ENCODE data around the gene PANK4. TPM values are rescaled to one million over a fixed set of nuclear protein-coding genes. Genes with fewer than 3 reads are reported as not detected.

PANK4 gene
- total RNA-seq, 3 donors from 2014 or later, result 16.5 to 32.8 (median 31.3) TPM

DNA sequence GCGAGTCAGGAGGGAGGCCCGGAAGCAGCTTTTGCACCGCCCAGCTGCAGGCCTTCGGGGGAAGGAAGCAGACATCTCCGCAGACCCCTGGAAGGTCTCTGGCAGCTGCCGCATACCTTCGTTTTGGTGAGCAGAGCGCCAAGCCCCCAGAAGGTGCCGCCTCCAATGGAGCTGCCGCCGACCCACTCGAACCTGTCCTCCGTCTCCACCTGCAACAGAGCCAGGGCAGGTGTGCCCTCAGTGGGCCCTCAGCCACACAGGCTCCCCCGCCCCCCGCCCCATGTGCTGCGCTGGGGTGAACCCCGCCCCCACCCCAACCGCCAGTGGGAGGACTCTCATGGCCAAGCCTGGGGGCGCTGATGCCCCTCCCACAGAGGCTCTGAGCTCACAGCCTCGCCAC lies 6.2 kb downstream of the PANK4 start:
- H3K9me3 ChIP-seq, result no peaks in the 10 kb centered on the region
- H3K4me1 ChIP-seq, result peaks cover 2 to 5% of the 10 kb centered on the region in 2 donors
- H3K27me3 ChIP-seq, result no peaks in the 10 kb centered on the region
- TF ChIP-seq POLR2AphosphoS5 (IDR thresholded peaks at IDR 0.05) (no peak), POLR2A (IDR thresholded peaks at IDR 0.05) (no peak), CTCF (IDR thresholded peaks at IDR 0.05) (no peak)
- intact Hi-C loops (cut with DNase I; ENCODE audit: low total_unique reads), result no loop called here
- no peak overlapping the region for H3K4me3 ChIP-seq
- H3K36me3 ChIP-seq, result peaks cover 13% of the 10 kb centered on the region
- no peak overlapping the region for H3K27ac ChIP-seq
- no peak for DNase-seq (ENCODE audit: low spot score in 2 of 2)

DNA sequence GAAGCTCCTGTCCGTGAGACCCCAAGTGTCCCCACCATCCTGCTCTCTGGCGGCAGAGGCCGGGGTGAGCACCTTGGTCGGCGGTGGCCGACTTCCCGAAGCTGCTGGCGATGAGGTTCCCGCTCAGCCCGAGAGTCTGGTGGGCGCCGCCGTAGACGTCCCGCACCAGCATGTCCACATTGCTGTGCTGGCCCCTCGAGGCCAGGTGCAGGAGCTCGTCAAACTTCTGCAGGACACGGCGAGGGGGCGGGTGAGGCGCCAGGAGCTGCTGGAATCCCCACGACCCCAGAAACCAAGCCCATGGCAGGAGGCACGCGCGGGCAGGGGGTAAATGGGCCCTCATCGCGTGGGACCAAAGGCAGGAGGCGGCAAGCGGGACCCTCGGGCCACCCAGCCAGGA lies 6.7 kb downstream of the PANK4 start:
- TF ChIP-seq POLR2AphosphoS5 (IDR thresholded peaks at IDR 0.05), result no peak
- no peak for TF ChIP-seq CTCF (IDR thresholded peaks at IDR 0.05)
- TF ChIP-seq POLR2A (IDR thresholded peaks at IDR 0.05), result no peak
- Histone ChIP-seq H3K4me1 (no peaks in the 10 kb centered on the region), H3K27ac (no peak overlapping the region), H3K36me3 (peaks cover 13% of the 10 kb centered on the region), H3K4me3 (no peak overlapping the region), H3K9me3 (no peaks in the 10 kb centered on the region), H3K27me3 (no peaks in the 10 kb centered on the region)
- DNase-seq (ENCODE audit: low spot score in 2 of 2), result no peak
- intact Hi-C loops (cut with DNase I; ENCODE audit: low total_unique reads), result no loop called here

DNA sequence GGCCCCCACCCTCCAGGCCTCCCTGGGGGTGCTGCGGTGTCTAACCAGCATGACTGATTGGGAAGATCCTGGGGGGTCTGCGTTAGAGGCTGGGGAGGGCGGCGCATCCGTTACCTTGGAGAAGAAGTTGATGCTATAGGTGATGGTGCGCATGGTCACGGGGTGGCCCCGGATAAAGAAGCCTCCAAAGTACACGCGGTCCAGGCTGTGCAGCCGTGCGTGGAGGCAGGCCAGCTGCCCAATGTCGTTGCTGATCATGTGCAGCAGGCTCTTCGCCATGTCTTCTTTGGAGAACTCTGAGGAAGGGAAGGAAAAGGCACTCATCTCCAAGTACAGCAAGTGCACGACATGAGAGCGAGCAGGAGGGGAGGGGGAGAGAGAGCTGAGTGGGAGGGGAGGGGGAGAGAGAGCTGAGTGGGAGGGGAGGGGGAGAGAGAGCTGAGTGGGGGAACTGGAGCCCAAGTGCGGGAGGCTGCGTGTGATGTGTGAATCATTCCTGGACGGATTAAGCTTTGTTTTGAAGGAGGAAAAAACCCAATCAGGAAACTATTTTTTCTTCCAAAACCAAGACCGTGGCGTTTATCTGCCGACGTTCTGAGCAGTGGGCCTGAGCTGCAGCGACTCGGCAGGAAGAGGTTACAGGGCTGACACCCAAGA lies 7.2 kb downstream of the PANK4 start:
- H3K36me3 ChIP-seq, result peaks cover 13% of the 10 kb centered on the region
- H3K4me1 ChIP-seq, result no peaks in the 10 kb centered on the region
- no peak overlapping the region for H3K4me3 ChIP-seq
- no peak overlapping the region for H3K27ac ChIP-seq
- intact Hi-C loops (cut with DNase I; ENCODE audit: low total_unique reads), result no loop called here
- no peak for TF ChIP-seq CTCF (IDR thresholded peaks at IDR 0.05)
- no peak for TF ChIP-seq POLR2AphosphoS5 (IDR thresholded peaks at IDR 0.05)
- no peak for TF ChIP-seq POLR2A (IDR thresholded peaks at IDR 0.05)
- H3K9me3 ChIP-seq, result no peaks in the 10 kb centered on the region
- DNase-seq (ENCODE audit: low spot score in 2 of 2), result no peak
- no peaks in the 10 kb centered on the region for H3K27me3 ChIP-seq

DNA sequence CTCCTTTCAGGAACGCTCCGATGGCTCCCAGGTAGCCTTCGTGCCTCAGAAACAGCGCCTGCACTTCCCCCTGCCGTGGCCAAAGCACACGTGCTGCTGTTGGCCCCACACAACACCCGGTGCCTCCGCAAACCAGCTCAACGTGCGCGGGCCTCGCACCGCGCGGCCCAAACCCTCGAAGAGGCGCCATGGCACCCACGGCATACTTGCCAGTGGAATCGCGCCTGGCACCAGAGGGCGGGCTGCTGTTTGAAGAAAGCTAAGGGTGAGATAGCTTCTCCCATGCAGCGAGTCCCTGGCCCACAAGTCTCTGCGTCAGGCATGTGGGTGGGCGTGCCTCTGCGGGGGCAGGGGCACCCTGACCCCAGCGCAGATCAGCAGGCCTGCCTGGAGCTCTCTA lies 7.9 kb downstream of the PANK4 start:
- Histone ChIP-seq H3K36me3 (peaks cover 20% of the 10 kb centered on the region), H3K27me3 (no peaks in the 10 kb centered on the region), H3K27ac (no peak overlapping the region), H3K9me3 (no peaks in the 10 kb centered on the region), H3K4me1 (no peaks in the 10 kb centered on the region), H3K4me3 (no peak overlapping the region)
- intact Hi-C loops (cut with DNase I; ENCODE audit: low total_unique reads), result no loop called here
- no peak for DNase-seq (ENCODE audit: low spot score in 2 of 2)
- TF ChIP-seq CTCF (IDR thresholded peaks at IDR 0.05) (no peak), POLR2AphosphoS5 (IDR thresholded peaks at IDR 0.05) (no peak), POLR2A (IDR thresholded peaks at IDR 0.05) (no peak)

- Histone ChIP-seq H3K9me3 (no peaks in the 10 kb centered on the region), H3K27ac (no peak overlapping the region), H3K4me3 (no peak overlapping the region), H3K4me1 (no peaks in the 10 kb centered on the region), H3K27me3 (no peaks in the 10 kb centered on the region), H3K36me3 (peaks cover 23% of the 10 kb centered on the region)
- no peak for TF ChIP-seq CTCF (IDR thresholded peaks at IDR 0.05)
- TF ChIP-seq POLR2A (IDR thresholded peaks at IDR 0.05), result no peak
- TF ChIP-seq POLR2AphosphoS5 (IDR thresholded peaks at IDR 0.05), result no peak
- DNase-seq (ENCODE audit: low spot score in 2 of 2), result no peak
- intact Hi-C loops (cut with DNase I; ENCODE audit: low total_unique reads), result no loop called here
Observed at GRCh38 chr1:2517966-2518365, 8.4 kb downstream of the PANK4 start.
